A549 (cell line): ENCODE results near the gene SH3BP5L. TPM values are rescaled to one million over a fixed set of nuclear protein-coding genes. Genes with fewer than 3 reads are reported as not detected.
A peak's percentile ranks its signal among the peaks of the same experiment; 100 is the strongest.

ENCODE experiments used
- ATAC-seq, 2 experiments: fragments of 200-7000 bp in 1 of 2; fragments of >200 bp in 1 of 2; cut with Nextera tagmentation in 1 of 2; cut with Tn5 transposase in 1 of 2; 3 replicates each; pipeline versions ENCODE4 v1.8.0 to v1.9.1; 2018 to 2020; ENCODE audit warnings: mild to moderate bottlenecking in 1 of 2, moderate library complexity in 1 of 2
- CTCF ChIA-PET: fragments of 300-600 bp; sonication (Branson Sonifier 250); formaldehyde crosslinking; extraction: SDS; loops from one replicate; lab custom pipeline; 2021; ENCODE audit warnings: antibody characterized with exemption, inconsistent platforms; lab: Yijun Ruan, JAX
- POLR2A ChIA-PET: fragments of 350-600 bp; formaldehyde crosslinking; extraction: SDS; loops from one replicate; lab custom pipeline; 2021; ENCODE audit warnings: antibody characterized with exemption, inconsistent platforms; lab: Yijun Ruan, JAX
- DNase-seq, 2 experiments: peaks; one replicate each; pipeline versions ENCODE4 v3.0.0 to v3.0.0-alpha.2; 2011 to 2016; ENCODE audit warnings: low read depth in 1 of 2, low spot score in 1 of 2
- FAIRE-seq: peaks from 2 replicates; lab custom pipeline; 2011; peaks lifted over from hg19 to GRCh38; lab: Jason Lieb, UNC
- H3K27ac ChIP-seq, 2 experiments: fragments of >200 bp; sonication (Bioruptor Twin); formaldehyde crosslinking; 3 replicates each; pipeline ENCODE4 v1.5.1; 2016 to 2017
- H3K4me1 ChIP-seq: fragments of >200 bp; sonication (Bioruptor Twin); formaldehyde crosslinking; 3 replicates; pipeline ENCODE4 v1.6.1; 2016
- H3K4me2 ChIP-seq: fragments of >200 bp; sonication (Bioruptor Twin); formaldehyde crosslinking; 3 replicates; pipeline ENCODE4 v1.6.1; 2016
- H3K4me3 ChIP-seq: fragments of >200 bp; sonication (Bioruptor Twin); formaldehyde crosslinking; 3 replicates; pipeline ENCODE4 v1.5.1; 2016
- H3K9me3 ChIP-seq: fragments of >200 bp; sonication (Bioruptor Twin); formaldehyde crosslinking; 3 replicates; pipeline ENCODE4 v1.6.1; 2016
- BHLHE40 ChIP-seq: IDR thresholded peaks from 2 replicates; pipeline ENCODE4 v1.6.1; 2012; ENCODE audit warnings: low read depth, low read length, inconsistent platforms
- CBX8 ChIP-seq: fragments of 200-600 bp; sonication (generic); IDR thresholded peaks from 2 replicates; pipeline ENCODE4 v1.6.1; 2016
- EHMT2 ChIP-seq: fragments of 200-600 bp; sonication (generic); IDR thresholded peaks from 2 replicates; pipeline ENCODE4 v1.6.1; 2016; ENCODE audit warnings: antibody characterized with exemption, low read depth, mild to moderate bottlenecking, moderate library complexity
- EP300 ChIP-seq, 2 experiments: fragments of >200 bp; sonication (Bioruptor Twin); formaldehyde crosslinking; IDR thresholded peaks; 2 replicates in 1 of 2; 3 replicates in 1 of 2; pipeline ENCODE4 v1.6.1; 2016 to 2017
- ESRRA ChIP-seq: fragments of 150-350 bp; IDR thresholded peaks from 2 replicates; pipeline ENCODE4 v1.6.1; 2014; ENCODE audit warnings: mild to moderate bottlenecking, low read length, borderline replicate concordance
- FOSL2 ChIP-seq, 2 experiments: fragments of 450-650 bp in 1 of 2; fragments of >200 bp in 1 of 2; sonication (Bioruptor Twin) in 1 of 2; formaldehyde crosslinking; IDR thresholded peaks; 2 replicates each; pipeline versions ENCODE4 v1.5.0 to v1.6.1; 2016 to 2020; ENCODE audit warnings: mild to moderate bottlenecking in 1 of 2, moderate library complexity in 1 of 2
- GATA3 ChIP-seq: IDR thresholded peaks from 2 replicates; pipeline ENCODE4 v1.6.1; 2012; ENCODE audit warnings: borderline replicate concordance
- HDAC2 ChIP-seq: fragments of 200-600 bp; sonication (generic); IDR thresholded peaks from 2 replicates; pipeline ENCODE4 v1.6.1; 2016
- HES2 ChIP-seq: fragments of >200 bp; sonication (Bioruptor Twin); formaldehyde crosslinking; IDR thresholded peaks from 2 replicates; pipeline ENCODE4 v1.6.1; 2016
- HOXA7 ChIP-seq: fragments of 250-450 bp; sonication (Bioruptor Pico); IDR thresholded peaks from 2 replicates; pipeline ENCODE4 v1.5.0; 2020; ENCODE audit warnings: mild to moderate bottlenecking, moderate library complexity
- KDM1A ChIP-seq: fragments of 200-600 bp; sonication (generic); IDR thresholded peaks from 2 replicates; pipeline ENCODE4 v1.6.1; 2016; ENCODE audit warnings: low read depth, mild to moderate bottlenecking
- MYC ChIP-seq: IDR thresholded peaks from 2 replicates; pipeline ENCODE4 v1.6.1; 2012; ENCODE audit warnings: mild to moderate bottlenecking, inconsistent platforms, low read length, improper control_type of control experiment, borderline replicate concordance
- NPAS2 ChIP-seq: fragments of 250-450 bp; sonication (Bioruptor Pico); IDR thresholded peaks from 2 replicates; pipeline ENCODE4 v1.8.0; 2022; ENCODE audit warnings: mild to moderate bottlenecking, moderate library complexity, borderline replicate concordance
- PHF8 ChIP-seq: fragments of 200-600 bp; sonication (generic); IDR thresholded peaks from 2 replicates; pipeline ENCODE4 v1.6.1; 2016; ENCODE audit warnings: low read depth, mild to moderate bottlenecking, antibody characterized with exemption, moderate library complexity, borderline replicate concordance
- RAD21 ChIP-seq, 2 experiments: fragments of >200 bp in 1 of 2; sonication (Bioruptor Twin) in 1 of 2; formaldehyde crosslinking in 1 of 2; IDR thresholded peaks in 1 of 2; conservative IDR thresholded peaks in 1 of 2; 2 replicates in 1 of 2; 3 replicates in 1 of 2; pipeline ENCODE4 v1.6.1; 2012 to 2018; ENCODE audit warnings: inconsistent platforms in 1 of 2
- RNF2 ChIP-seq: fragments of 200-600 bp; sonication (generic); IDR thresholded peaks from 2 replicates; pipeline ENCODE4 v1.6.1; 2016; ENCODE audit warnings: low read depth, mild to moderate bottlenecking, antibody characterized with exemption, moderate library complexity, borderline replicate concordance
- SREBF2 ChIP-seq: fragments of 450-650 bp; IDR thresholded peaks from 2 replicates; pipeline ENCODE4 v1.6.1; 2014; ENCODE audit warnings: mild to moderate bottlenecking, moderate library complexity
- TFCP2L1 ChIP-seq: fragments of 250-450 bp; sonication (Bioruptor Pico); IDR thresholded peaks from 2 replicates; pipeline ENCODE4 v1.5.0; 2021; ENCODE audit warnings: mild to moderate bottlenecking
- TP53 ChIP-seq: fragments of 250-450 bp; sonication (Bioruptor Pico); IDR thresholded peaks from 2 replicates; pipeline ENCODE4 v1.5.0; 2021; ENCODE audit warnings: mild to moderate bottlenecking, moderate library complexity
- WGBS: methylation state at CpG from one replicate; pipeline ENCODE4 v1.1.6; 2017; ENCODE audit errors: missing lambda C conversion rate; 5-methylcytosine and 5-hydroxymethylcytosine counted together
- polyA plus RNA-seq, 4 experiments: library from polyadenylated mRNA; depleted of rRNA in 3 of 4; stranded (reverse); fragments of >200 nt; fragmentation: RNase III in 1 of 4; extraction: RNeasy Plus Mini Kit Qiagen cat#74134 plus additional on column Dnase treatment in 1 of 4; gene quantifications; 2 replicates in 3 of 4; 3 replicates in 1 of 4; pipeline ENCODE4 v1.2.3, GENCODE V29; 2011 to 2017
- TF ChIP-seq, protein P1 (sequence below): IDR thresholded peaks from 2 replicates; pipeline ENCODE4 v1.6.1; 2012

Gene SH3BP5L
- polyA plus RNA-seq, 2 of the 4 experiments (the other 2 are of a cell fraction): 10.9 to 15.8 TPM

GRCh38 chr1:248812736-248813425 lies 12.8 kb downstream of the SH3BP5L start:
- POLR2A ChIA-PET: no interaction called here

DNA sequence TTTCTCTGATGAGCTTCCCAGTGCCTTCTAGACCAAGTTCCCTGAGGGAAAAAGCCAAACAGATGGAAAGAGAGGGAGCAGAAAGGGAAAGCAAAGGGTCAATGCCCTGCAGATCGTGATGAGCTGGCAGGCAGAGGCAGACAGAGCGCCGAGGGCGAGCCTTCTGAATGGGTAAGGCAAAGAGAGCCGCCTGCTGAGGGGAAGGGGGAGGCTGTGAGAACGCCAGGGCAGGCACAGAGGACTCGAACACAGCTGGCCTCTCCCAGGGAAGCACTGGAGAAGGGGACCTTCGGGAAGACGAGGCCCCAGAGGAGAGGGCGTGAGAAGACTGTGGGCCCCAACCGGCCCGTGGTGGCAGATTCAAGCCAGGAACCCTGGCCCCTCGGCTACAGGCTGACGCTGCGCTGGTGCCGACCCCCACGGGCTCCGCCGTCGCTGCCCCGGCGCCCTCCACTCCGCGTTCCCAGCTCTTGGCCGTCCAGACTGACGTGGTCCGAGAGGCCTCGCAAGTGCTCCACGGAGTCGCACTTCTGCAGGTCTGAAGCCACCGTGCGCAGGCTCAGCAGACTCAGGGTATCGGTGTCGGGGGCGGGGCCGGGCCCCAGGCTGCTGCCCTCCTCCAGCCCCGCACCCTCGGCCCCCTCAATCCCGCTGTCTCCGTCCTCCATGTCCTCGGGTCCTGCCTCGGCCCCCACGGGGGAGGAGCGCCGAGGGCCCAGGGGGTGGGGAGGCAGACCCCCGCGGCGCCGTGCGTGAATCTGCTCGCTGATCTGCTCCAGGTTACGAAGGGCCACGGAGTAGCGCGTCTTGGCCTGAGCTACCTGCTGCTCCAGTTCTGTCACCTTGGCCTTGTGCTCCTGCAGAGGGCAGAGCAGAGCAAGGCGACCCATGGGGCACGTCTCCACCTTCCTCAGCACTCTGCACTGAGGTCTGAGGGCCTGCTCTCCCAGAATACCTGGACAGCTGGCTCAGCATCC lies 13.9 kb downstream of the SH3BP5L start:
- TF ChIP-seq NPAS2 (CRISPR knock-in tag): no peak
- no peak for TF ChIP-seq RNF2

More at GRCh38 chr1:248812736-248813425, 12.8 kb downstream of the SH3BP5L start:
- 93% methylated on average over 22 of the region's 23 CpGs for WGBS
- peaks cover 10% of the 10 kb centered on the region; the same call in 2 of the 3 replicates for H3K4me1 ChIP-seq
- FAIRE-seq (no peak), DNase-seq (no peak), ATAC-seq (no peak)
- CTCF ChIA-PET: interaction anchor here (1.4 to 2.5 kb wide), 3 partner anchors 8 to 26 kb away, joined by 4 to 6 read pairs (median 4); partner anchors contain the start of gene SH3BP5L
- no peak overlapping the region for H3K27ac ChIP-seq
- H3K9me3 ChIP-seq: no peaks in the 10 kb centered on the region
- TF ChIP-seq CBX8 (no peak), MYC (no peak), EHMT2 (no peak), RAD21 (conservative IDR thresholded peaks at IDR 0.05 in 1 of 2, IDR thresholded peaks at IDR 0.05 in 1 of 2) (no peak), KDM1A (no peak), HDAC2 (no peak), GATA3 (no peak)
- TF ChIP-seq, protein P1, sequence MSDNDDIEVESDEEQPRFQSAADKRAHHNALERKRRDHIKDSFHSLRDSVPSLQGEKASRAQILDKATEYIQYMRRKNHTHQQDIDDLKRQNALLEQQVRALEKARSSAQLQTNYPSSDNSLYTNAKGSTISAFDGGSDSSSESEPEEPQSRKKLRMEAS: no peak
- H3K4me2 ChIP-seq: no peak overlapping the region
- no peak overlapping the region for H3K4me3 ChIP-seq

DNA sequence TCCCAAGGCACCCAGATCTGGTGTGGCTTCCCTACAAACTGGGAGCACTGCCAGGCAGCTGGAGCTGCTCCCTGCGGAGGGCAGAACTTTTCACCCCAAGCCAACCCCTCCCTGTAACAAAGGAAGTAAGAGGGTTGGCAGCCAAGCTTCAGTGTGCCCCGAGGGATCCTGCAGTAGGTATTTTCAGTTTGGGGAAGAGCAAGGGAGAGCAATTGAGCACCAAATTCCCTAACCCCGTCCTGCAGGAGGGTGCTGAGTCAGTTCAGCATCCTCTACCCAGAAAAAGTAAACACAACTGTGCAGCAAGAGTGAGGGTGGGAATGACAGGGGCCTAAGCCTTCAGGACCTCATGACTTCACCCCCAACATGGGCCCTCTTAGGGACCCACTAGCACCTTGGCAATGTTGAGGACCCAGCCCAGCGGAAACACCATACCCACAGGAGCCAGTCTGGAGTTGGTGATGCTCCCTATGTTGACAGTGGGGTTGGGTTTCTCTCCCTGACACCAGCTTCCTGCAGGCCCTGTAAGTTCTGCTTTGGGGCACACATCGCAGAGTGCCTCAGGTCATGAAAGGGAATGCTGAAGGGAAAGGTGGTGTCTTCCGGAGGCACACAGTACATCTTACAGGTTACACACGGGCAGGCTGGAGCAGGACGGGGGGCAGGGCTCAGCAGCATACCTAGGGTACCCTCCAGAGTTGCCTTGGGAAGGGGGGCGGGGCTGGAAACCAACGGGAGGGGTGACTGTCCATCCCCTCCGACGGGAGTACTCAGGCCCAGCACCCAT lies 14.8 kb downstream of the SH3BP5L start:
- Histone ChIP-seq H3K4me2 (no peak overlapping the region), H3K9me3 (no peaks in the 10 kb centered on the region), H3K4me1 (peaks cover 10% of the 10 kb centered on the region; the same call in 2 of the 3 replicates), H3K27ac (peak overlapping the region in 1 of 2 experiments; percentile 32; a peak in 1 of 6 replicates), H3K4me3 (no peak overlapping the region)
- WGBS: 78% methylated on average over 11 of the region's 12 CpGs
- CTCF ChIA-PET: interaction anchor here (1.4 to 2.5 kb wide), 3 partner anchors 10 to 24 kb away, joined by 4 to 6 read pairs (median 4); partner anchors contain the start of gene SH3BP5L
- FAIRE-seq (no peak), ATAC-seq (no peak), DNase-seq (no peak)
- TF ChIP-seq TFCP2L1 (CRISPR knock-in tag): no peak
- TF ChIP-seq NPAS2 (CRISPR knock-in tag): no peak
- TF ChIP-seq HOXA7: no peak
- no peak for TF ChIP-seq PHF8
- TF ChIP-seq FOSL2 (IDR thresholded peaks at IDR 0.05): no peak
- no peak for TF ChIP-seq FOSL2 (CRISPR knock-in tag; IDR thresholded peaks at IDR 0.05)
- TF ChIP-seq, protein P1: no peak
- no peak for TF ChIP-seq RNF2
- TF ChIP-seq ESRRA: no peak
- no peak for TF ChIP-seq TP53
- TF ChIP-seq EP300 (IDR thresholded peaks at IDR 0.05): no peak
- no peak for TF ChIP-seq SREBF2
- TF ChIP-seq BHLHE40: no peak
- TF ChIP-seq HES2: no peak
- TF ChIP-seq HDAC2: no peak
- TF ChIP-seq, all 56 proteins: peak for 0
- POLR2A ChIA-PET: no interaction called here

More for the DNA sequence above, 13.9 kb downstream of the SH3BP5L start:
- FAIRE-seq (no peak), DNase-seq (peak in 1 of 2 experiments; percentile 18), ATAC-seq (peak; percentile 49 to 65; a peak in 3 of 6 replicates)
- H3K27ac ChIP-seq: no peak overlapping the region; a peak in 1 of 6 replicates
- no peaks in the 10 kb centered on the region for H3K9me3 ChIP-seq
- peaks cover 10% of the 10 kb centered on the region; the same call in 2 of the 3 replicates for H3K4me1 ChIP-seq
- H3K4me3 ChIP-seq: no peak overlapping the region
- H3K4me2 ChIP-seq: no peak overlapping the region
- WGBS: 94% methylated on average over 55 of the region's 57 CpGs
- CTCF ChIA-PET: interaction anchor here (0.7 to 2.5 kb wide), 4 partner anchors 10 to 61 kb away, joined by 3 to 6 read pairs (median 4); partner anchors contain the start of gene SH3BP5L
- POLR2A ChIA-PET: no interaction called here
